ENCODE results near the gene XNDC1N. TPM values are rescaled to one million over a fixed set of nuclear protein-coding genes. Genes with fewer than 3 reads are reported as not detected.

The XNDC1N gene
- total and polyA plus RNA-seq, 2 donors from 2014 or later, result 4.6 to 14.3 TPM

- peaks cover 0 to 17% (median 3%) of the 10 kb centered on the region in 3 donors for H3K36me3 ChIP-seq (ENCODE audit: control insufficient read depth in 2 of 3, insufficient read depth in 3 of 3, low read length in 3 of 3)
- H3K9ac ChIP-seq (ENCODE audit: low read length in 3 of 3), result no peak overlapping the region
- no peaks in the 10 kb centered on the region for H3K4me1 ChIP-seq (ENCODE audit: control insufficient read depth in 2 of 3, insufficient read depth in 2 of 3, low read depth in 1 of 3, low read length in 3 of 3)
- H3K27me3 ChIP-seq (ENCODE audit: control insufficient read depth, insufficient read depth, low read length), result no peaks in the 10 kb centered on the region
- no peak for DNase-seq
- intact Hi-C loops (cut with DNase I), result no loop called here
- H3K27ac ChIP-seq (ENCODE audit: low read depth in 2 of 2, low read length in 2 of 2), result no peak overlapping the region
- TF ChIP-seq CTCF (IDR thresholded peaks at IDR 0.05; ENCODE audit: borderline replicate concordance, extremely low read depth, insufficient read depth), result no peak
- no peak for FAIRE-seq
- H3K4me3 ChIP-seq (ENCODE audit: low read length in 3 of 3), result no peak overlapping the region
- no peaks in the 10 kb centered on the region for H3K9me3 ChIP-seq (ENCODE audit: control insufficient read depth in 2 of 3, insufficient read depth in 1 of 3, low read length in 3 of 3)
These were observed 48.2 kb upstream of the XNDC1N start for GRCh38 chr11:71976551-71976950.

GRCh38 chr11:71971680-71972079, 43.3 kb upstream of the XNDC1N start:
- H3K9ac ChIP-seq (ENCODE audit: low read length in 3 of 3), result no peak overlapping the region
- peaks cover 0 to 23% (median 3%) of the 10 kb centered on the region in 3 donors for H3K36me3 ChIP-seq (ENCODE audit: control insufficient read depth in 2 of 3, insufficient read depth in 3 of 3, low read length in 3 of 3)
- no peak overlapping the region for H3K27ac ChIP-seq (ENCODE audit: low read depth in 2 of 2, low read length in 2 of 2)
- no peak for DNase-seq
- intact Hi-C loops (cut with DNase I), result no loop called here
- no peak overlapping the region for H3K4me3 ChIP-seq (ENCODE audit: low read length in 3 of 3)
- no peak for TF ChIP-seq CTCF (IDR thresholded peaks at IDR 0.05; ENCODE audit: borderline replicate concordance, extremely low read depth, insufficient read depth)
- H3K27me3 ChIP-seq (ENCODE audit: control insufficient read depth, insufficient read depth, low read length), result no peaks in the 10 kb centered on the region
- H3K4me1 ChIP-seq (ENCODE audit: control insufficient read depth in 2 of 3, insufficient read depth in 2 of 3, low read depth in 1 of 3, low read length in 3 of 3), result no peaks in the 10 kb centered on the region
- FAIRE-seq, result no peak
- H3K9me3 ChIP-seq (ENCODE audit: control insufficient read depth in 2 of 3, insufficient read depth in 1 of 3, low read length in 3 of 3), result no peaks in the 10 kb centered on the region

GRCh38 chr11:71964641-71965040, 36.2 kb upstream of the XNDC1N start:
- intact Hi-C loops (cut with DNase I), result no loop called here
- no peak for FAIRE-seq

More at GRCh38 chr11:71964641-71965040, 36.2 kb upstream of the XNDC1N start:
- no peak overlapping the region for H3K27ac ChIP-seq (ENCODE audit: low read depth in 2 of 2, low read length in 2 of 2)
- DNase-seq, result no peak
- H3K4me1 ChIP-seq (ENCODE audit: control insufficient read depth in 2 of 3, insufficient read depth in 2 of 3, low read depth in 1 of 3, low read length in 3 of 3), result peaks cover 0 to 4% (median 2%) of the 10 kb centered on the region in 3 donors
- no peaks in the 10 kb centered on the region for H3K9me3 ChIP-seq (ENCODE audit: control insufficient read depth in 2 of 3, insufficient read depth in 1 of 3, low read length in 3 of 3)
- H3K9ac ChIP-seq (ENCODE audit: low read length in 3 of 3), result no peak overlapping the region
- H3K36me3 ChIP-seq (ENCODE audit: control insufficient read depth in 2 of 3, insufficient read depth in 3 of 3, low read length in 3 of 3), result peaks cover 4 to 9% (median 7%) of the 10 kb centered on the region in 3 donors
- no peak for TF ChIP-seq CTCF (IDR thresholded peaks at IDR 0.05; ENCODE audit: borderline replicate concordance, extremely low read depth, insufficient read depth)
- no peaks in the 10 kb centered on the region for H3K27me3 ChIP-seq (ENCODE audit: control insufficient read depth, insufficient read depth, low read length)
- no peak overlapping the region for H3K4me3 ChIP-seq (ENCODE audit: low read length in 3 of 3)
